NB4 (cell line): Measurements from ENCODE around the gene STX18.

Source experiments
- DNase-seq: peaks from one replicate; pipeline ENCODE4 v3.0.0; 2010; ENCODE audit warnings: low read depth
- H3K4me3 ChIP-seq: one replicate; pipeline ENCODE4 v1.5.1; 2011; ENCODE audit warnings: mild to moderate bottlenecking, low read depth, low read length, moderate library complexity
- CTCF ChIP-seq: IDR thresholded peaks from one replicate; pipeline ENCODE4 v1.5.1; 2012; ENCODE audit warnings: low read depth, low read length
- MAX ChIP-seq: IDR thresholded peaks from 2 replicates; pipeline ENCODE4 v1.6.1; 2011; ENCODE audit warnings: low read depth, low read length
- MYC ChIP-seq: IDR thresholded peaks from 2 replicates; pipeline ENCODE4 v1.6.1; 2011; ENCODE audit warnings: low read depth, low read length
- POLR2A ChIP-seq: IDR thresholded peaks from 2 replicates; pipeline ENCODE4 v1.6.1; 2011; ENCODE audit warnings: mild to moderate bottlenecking; ENCODE audit not compliant: insufficient read length; ENCODE audit errors: extremely low read depth

STX18 gene

GRCh38 chr4:4415806-4416805 lies 125.7 kb downstream of the STX18 start:
- no peak for TF ChIP-seq CTCF
- no peak for TF ChIP-seq POLR2A
- no peak for TF ChIP-seq MYC
- TF ChIP-seq MAX = no peak
- DNase-seq = no peak
- H3K4me3 ChIP-seq = no peak overlapping the region

GRCh38 chr4:4415107-4415805 lies 126.6 kb downstream of the STX18 start:
- H3K4me3 ChIP-seq = no peak overlapping the region
- no peak for TF ChIP-seq MAX
- DNase-seq = no peak

GRCh38 chr4:4413806-4414205 lies 128.0 kb downstream of the STX18 start:
- H3K4me3 ChIP-seq = no peak overlapping the region
- no peak for TF ChIP-seq POLR2A
- no peak for TF ChIP-seq CTCF
- no peak for TF ChIP-seq MAX

GRCh38 chr4:4413373-4413725 lies 128.5 kb downstream of the STX18 start:
- no peak for DNase-seq
- no peak overlapping the region for H3K4me3 ChIP-seq

More at GRCh38 chr4:4413806-4414205, 128.0 kb downstream of the STX18 start:
- no peak for DNase-seq

GRCh38 chr4:4412641-4413372 lies 129.0 kb downstream of the STX18 start:
- DNase-seq = no peak
- H3K4me3 ChIP-seq = no peak overlapping the region
- TF ChIP-seq POLR2A (no peak), CTCF (no peak), MAX (peak; percentile 21; the same call in 1 of the 2 replicates), MYC (no peak)

More at GRCh38 chr4:4413373-4413725, 128.5 kb downstream of the STX18 start:
- TF ChIP-seq CTCF = no peak
- no peak for TF ChIP-seq MYC
- no peak for TF ChIP-seq POLR2A
- no peak for TF ChIP-seq MAX

GRCh38 chr4:4411906-4412305 lies 129.9 kb downstream of the STX18 start:
- DNase-seq = no peak
- TF ChIP-seq CTCF = no peak
- TF ChIP-seq MAX = no peak
- no peak for TF ChIP-seq MYC
- no peak for TF ChIP-seq POLR2A
- H3K4me3 ChIP-seq = no peak overlapping the region
